T-helper 2 cell treated with Interferon-gamma antibody and Interleukin-4, amounts not matched to agents 100 ng/mL and 5 ng/mL, for 36 hours (primary cell): ENCODE results near the gene RNU7-1. TPM values are rescaled to one million over a fixed set of nuclear protein-coding genes. Genes with fewer than 3 reads are reported as not detected.
"Not testable (repeated sequence)": the region's sequence is repeated elsewhere in the genome, so short reads cannot be mapped to it uniquely, and the experiment has no call there.

Experiments used
- intact Hi-C: fragments of 100-400 bp; cut with micrococcal nuclease; formaldehyde crosslinking; loops from one replicate; pipeline ENCODE4 v1.15.1; 2023
- total RNA-seq: library from RNA; stranded (reverse); gene quantifications from 2 replicates; pipeline ENCODE4 v1.2.3, GENCODE V29; 2022

RNU7-1 gene
- total RNA-seq: not detected in 2 replicates

GRCh38 chr12:6943722-6944380, at the start of gene RNU7-1, which contains the start of gene C12orf57:
RNU7-1 (plus strand) TSS chr12:6943816.
C12orf57 (plus strand) TSS chr12:6944022; CDS start chr12:6944122, 100 bp downstream.
- intact Hi-C loops: loop anchor here (1.0 to 2.0 kb wide), 9 partner anchors 9 to 169 kb away; partner anchors contain the start of genes C1R, EMG1, LPCAT3 and PHB2

DNA sequence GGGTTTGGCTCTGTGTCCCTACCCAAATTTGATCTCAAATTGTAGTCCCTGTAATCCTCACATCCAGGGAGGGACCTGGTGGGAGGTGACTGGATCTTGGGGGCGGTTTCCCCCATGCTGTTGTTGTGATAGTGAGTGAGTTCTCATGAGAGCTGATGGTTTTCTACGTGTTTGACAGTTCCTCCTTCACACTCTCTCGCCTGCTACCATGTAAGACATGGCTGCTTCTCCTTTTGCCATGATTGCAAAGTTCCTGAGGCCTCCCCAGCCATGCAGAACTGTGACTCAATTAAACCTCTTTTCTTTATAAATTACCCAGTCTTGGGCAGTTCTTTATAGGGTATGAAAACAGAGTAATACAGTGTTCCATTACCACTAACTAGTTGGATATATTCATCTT, 49.3 kb upstream of the RNU7-1 start:
- intact Hi-C loops: no loop called here

- intact Hi-C loops: no loop called here
Observed at GRCh38 chr12:6896846-6897435, 46.7 kb upstream of the RNU7-1 start.

DNA sequence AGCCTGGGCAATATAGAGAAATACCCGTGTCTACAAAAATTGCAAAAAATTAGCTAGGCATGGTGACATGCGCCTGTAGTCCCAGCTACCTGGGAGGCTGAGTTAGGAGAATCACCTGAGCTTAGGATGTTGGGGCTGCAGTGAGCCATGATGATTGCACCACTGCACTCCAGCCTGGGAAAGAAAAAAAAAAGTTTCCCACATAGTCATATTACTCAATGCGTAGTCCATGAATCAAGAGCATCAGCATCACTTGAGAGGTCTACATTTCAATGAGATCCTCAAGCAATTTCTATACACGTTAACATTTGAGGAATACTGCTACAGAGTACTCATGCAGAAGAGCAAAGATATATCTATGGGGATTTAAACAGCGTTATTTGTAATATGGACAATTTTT, 44.2 kb upstream of the RNU7-1 start:
- intact Hi-C loops: no loop called here

DNA sequence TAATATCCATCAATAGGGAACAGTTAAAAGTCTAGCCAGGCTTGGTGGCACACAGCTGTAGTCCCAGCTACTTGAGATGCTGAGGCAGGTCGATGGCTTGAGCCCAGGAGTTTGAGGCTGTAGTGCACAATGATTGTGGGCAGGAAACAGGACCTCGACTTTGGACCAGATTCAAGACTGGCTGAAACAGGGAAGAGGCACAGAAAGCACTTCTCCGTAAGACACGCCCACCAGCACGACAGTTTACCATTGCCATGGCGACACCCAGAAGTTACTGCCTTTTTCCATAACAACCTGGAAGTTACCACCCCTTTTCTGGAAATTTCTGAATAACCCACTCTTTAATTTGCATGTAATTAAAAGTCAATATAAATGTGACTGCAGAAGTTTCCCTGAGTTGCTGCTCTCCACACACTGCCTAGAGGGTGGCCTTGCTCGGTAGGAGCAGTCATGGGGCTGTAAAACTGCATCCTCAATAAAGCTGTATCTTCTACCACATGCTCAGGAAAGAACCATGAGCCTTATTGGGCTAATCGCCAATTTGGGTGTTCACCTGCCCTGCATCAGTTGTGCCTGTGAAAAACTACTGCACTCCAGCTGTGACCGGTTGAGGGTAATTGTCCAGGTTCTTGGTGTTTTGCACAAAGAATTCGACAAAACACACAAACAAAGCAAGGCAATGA, 43.6 kb upstream of the RNU7-1 start:
- intact Hi-C loops: no loop called here

- intact Hi-C loops: no loop called here
Observed at GRCh38 chr12:6902448-6902847, 41.2 kb upstream of the RNU7-1 start.

- intact Hi-C loops: loop anchor here (1.0 to 2.0 kb wide), 6 partner anchors 11 to 240 kb away; partner anchors contain the start of genes ENO2, ING4, SPSB2 and USP5
Observed at GRCh38 chr12:6903722-6904121, 39.9 kb upstream of the RNU7-1 start.

DNA sequence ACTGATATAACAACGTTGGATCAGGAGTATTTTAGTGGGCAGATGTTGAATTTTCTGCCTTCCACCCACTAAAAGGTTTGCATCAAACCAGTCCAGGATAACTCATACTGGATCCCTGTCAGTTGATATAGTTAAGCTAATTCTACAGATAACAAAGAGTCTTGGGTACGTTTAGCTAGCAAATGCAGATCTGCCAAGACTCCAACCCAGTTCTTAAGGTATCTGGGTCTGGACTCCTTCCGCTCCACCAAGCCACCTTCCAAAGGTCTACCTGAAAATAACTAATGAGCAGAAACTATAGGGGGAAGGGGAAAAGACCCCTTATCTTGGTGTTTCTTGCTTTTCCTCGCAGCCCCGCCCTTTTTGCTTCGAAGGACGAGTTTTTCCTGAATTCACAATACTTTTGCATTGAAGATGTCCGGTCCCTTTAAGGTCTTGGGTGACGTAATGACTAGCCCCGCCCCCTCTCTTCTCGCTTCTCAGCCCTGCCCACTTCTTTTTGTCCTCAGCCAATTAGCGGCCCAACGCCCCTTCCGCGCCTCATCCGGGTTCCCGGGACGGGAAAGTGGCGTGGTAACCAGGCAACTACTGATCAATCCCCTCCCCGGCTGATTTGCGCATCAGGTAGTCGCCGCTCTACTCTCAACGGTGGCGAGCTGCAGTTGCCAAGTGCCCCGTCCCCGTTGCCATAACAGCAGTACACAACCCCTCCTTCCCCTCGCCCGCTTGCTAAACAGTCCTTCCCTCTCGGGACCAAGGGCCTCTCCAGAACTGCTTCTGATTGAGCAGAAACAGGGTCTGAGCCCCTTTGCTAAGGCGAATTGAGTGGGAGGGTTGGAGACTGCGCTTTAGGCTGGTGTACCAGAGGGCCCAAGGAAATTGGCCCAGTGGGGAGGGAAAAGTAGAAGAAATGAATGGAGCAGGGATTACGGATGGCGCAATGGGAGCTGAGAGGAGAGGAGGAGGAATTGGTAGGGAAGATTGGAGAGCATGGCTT, 39.0 kb upstream of the RNU7-1 start, which contains the start of gene LRRC23:
TSS of gene LRRC23 (plus strand) at position 543 of the 997 bp plus-strand sequence. CDS start 812 bp downstream, outside the sequence.
- intact Hi-C loops: loop anchor here (1.0 to 2.0 kb wide), 6 partner anchors 10 to 241 kb away; partner anchors contain the start of genes ENO2, ING4, SPSB2 and USP5

DNA sequence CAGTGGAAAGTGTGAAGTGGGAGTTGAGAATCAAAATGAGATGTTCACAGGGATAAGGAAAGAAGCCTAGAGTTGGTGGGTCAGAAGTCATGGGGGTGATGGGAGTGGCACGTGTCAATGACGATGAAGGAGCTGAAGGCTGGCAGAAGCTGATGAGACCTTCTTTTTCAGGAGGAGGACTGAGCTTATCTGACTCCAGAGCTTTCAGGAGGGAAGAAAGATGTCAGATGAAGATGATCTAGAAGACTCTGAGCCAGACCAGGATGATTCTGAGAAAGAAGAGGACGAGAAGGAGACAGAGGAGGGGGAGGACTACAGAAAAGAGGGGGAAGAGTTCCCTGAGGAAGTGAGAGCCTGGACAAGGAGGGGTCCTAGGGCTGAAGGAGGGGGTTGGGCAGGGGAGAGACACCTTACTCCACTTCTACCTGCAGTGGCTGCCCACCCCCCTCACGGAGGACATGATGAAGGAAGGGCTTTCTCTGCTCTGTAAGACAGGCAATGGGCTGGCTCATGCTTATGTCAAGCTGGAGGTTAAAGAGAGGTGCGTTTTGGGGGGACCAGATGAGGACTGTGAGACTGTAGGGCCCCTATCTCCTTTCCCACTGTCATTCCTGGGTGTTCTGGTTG, 38.1 kb upstream of the RNU7-1 start:
- intact Hi-C loops: loop anchor here (2.0 kb wide), 1 partner anchor 33 kb away; no protein-coding TSS in a partner anchor

GRCh38 chr12:6908141-6908540, 35.5 kb upstream of the RNU7-1 start:
- intact Hi-C loops: not testable (repeated sequence)

GRCh38 chr12:6909421-6910145, 34.0 kb upstream of the RNU7-1 start:
- intact Hi-C loops: no loop called here

- intact Hi-C loops: no loop called here
Observed at GRCh38 chr12:6912164-6912935, 31.3 kb upstream of the RNU7-1 start.

GRCh38 chr12:6914246-6914946, 29.2 kb upstream of the RNU7-1 start, which contains the start of gene ENO2:
ENO2 (plus strand) TSS chr12:6914580; CDS start chr12:6915833, 1,253 bp downstream.
- intact Hi-C loops: loop anchor here (1.0 kb wide), 3 partner anchors 10 to 41 kb away; partner anchors contain the start of genes LRRC23 and SPSB2

DNA sequence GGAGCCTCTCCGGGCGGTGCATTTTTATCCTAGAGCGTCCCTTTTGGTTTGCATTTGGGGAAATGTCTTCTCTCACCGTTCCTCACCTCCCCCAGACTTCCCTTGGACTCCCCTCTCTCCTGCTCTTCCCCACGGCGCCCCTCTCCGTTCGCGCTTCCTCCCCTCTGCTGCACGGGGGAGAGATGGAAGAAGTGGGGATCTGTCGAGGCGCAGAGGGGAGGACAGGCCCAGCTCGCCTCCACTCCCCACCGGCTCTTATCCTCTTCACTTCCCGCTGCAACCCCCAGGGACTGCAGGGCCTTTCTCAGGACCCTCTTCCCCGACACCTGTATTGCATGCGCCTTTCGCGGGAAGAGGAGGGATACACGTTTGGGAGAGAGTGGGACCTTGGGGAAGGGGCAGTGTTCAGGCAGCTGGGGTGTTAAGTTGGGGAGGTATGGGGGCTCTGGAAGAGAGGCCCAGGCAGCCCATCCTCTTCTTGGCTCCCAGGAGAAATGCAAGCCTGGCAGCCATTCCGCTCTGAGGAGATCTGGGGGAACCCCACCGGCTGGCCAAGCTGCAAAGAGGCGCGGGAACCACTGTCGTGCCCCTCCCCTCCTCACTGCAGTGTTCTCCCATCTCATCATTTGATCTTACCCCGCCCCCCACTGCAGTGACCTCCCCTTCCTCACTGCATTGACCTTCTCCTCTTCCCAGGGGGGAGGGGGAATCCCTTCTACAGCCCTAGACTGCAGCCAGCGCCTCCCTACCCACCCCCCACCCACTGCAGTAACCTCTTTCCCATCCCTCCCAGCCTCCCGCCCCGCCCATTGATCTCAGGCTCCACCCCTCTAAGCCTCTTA, 28.4 kb upstream of the RNU7-1 start:
- intact Hi-C loops: loop anchor here (1.0 kb wide), 3 partner anchors 11 to 42 kb away; partner anchors contain the start of genes LRRC23 and SPSB2

GRCh38 chr12:6915789-6916285, 27.8 kb upstream of the RNU7-1 start:
- intact Hi-C loops: no loop called here

DNA sequence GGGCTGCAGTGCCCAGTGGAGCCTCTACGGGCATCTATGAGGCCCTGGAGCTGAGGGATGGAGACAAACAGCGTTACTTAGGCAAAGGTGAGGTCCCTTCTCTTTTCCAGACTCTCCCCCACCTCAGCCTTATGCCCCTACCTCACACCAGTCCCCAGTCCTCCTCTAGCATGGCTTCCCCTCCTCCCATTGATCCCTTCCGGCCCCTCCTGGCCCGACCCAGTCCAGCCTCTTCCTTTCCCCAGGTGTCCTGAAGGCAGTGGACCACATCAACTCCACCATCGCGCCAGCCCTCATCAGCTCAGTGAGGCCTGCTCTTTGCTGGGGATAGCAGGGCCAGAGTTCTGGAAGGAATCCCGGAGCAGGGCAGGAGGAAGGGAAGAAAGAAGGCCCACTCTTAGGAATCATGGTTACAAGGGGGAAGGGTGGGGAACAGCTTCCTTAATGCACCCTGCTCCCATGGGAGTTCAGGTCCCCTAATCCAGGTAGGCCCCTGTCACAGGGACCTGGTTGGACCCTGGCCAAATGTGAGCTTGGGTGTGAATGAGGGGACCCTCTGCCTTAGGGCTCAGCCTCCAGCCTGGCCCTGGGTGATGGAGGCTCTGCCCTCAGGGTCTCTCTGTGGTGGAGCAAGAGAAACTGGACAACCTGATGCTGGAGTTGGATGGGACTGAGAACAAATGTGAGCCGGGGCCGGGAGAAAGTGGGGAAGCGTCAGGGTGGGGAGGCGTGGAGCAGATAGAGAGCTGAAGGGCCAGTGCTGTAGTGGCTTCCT, 27.0 kb upstream of the RNU7-1 start:
- intact Hi-C loops: no loop called here
